GM12892 (cell line): ENCODE data around the gene PPP6R1.

Experiments used
- POLR2A ChIP-seq: IDR thresholded peaks from 2 replicates; pipeline ENCODE4 v1.6.1; 2011; ENCODE audit warnings: low read depth, low read length, control low read depth
- POLR2AphosphoS5 ChIP-seq: IDR thresholded peaks from 2 replicates; pipeline ENCODE4 v1.6.1; 2011; ENCODE audit warnings: low read depth, low read length, control low read depth
- TAF1 ChIP-seq: IDR thresholded peaks from 2 replicates; pipeline ENCODE4 v1.6.1; 2011; ENCODE audit warnings: low read depth, mild to moderate bottlenecking, control low read depth, low read length, borderline replicate concordance

DNA sequence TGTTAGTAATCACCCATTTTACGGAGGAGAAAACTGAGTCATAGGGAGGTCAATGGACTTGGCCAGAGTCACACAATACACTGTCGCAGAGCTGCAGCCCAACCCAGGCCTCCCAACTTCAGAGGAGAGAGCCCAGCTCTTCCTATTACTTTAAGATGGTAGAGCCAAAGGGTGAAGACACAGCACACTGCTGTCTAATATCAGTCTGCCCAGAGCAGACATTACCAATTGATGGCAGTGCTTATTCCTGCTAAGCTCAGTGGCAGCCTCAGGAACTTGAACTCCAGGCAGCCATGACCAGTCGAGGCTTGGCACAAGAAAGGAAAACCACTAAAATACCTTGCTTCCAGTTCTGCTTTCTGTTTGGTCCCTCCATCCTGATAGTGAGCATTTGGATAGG lies 47.9 kb upstream of the PPP6R1 start:
- no peak for TF ChIP-seq POLR2A
- no peak for TF ChIP-seq POLR2AphosphoS5
- no peak for TF ChIP-seq TAF1
